NCI-H146 treated with DMSO at 0.1 percent for 48 hours (cell line): ENCODE data around the gene SLC19A1.
"Not testable (repeated sequence)": the region's sequence is repeated elsewhere in the genome, so short reads cannot be mapped to it uniquely, and the experiment has no call there.

Source experiments
- DNase-seq: peaks from one replicate; lab custom pipeline; 2025; ENCODE audit not compliant: unreplicated experiment; lab: John Stamatoyannopoulos, UW

The SLC19A1 gene

DNA sequence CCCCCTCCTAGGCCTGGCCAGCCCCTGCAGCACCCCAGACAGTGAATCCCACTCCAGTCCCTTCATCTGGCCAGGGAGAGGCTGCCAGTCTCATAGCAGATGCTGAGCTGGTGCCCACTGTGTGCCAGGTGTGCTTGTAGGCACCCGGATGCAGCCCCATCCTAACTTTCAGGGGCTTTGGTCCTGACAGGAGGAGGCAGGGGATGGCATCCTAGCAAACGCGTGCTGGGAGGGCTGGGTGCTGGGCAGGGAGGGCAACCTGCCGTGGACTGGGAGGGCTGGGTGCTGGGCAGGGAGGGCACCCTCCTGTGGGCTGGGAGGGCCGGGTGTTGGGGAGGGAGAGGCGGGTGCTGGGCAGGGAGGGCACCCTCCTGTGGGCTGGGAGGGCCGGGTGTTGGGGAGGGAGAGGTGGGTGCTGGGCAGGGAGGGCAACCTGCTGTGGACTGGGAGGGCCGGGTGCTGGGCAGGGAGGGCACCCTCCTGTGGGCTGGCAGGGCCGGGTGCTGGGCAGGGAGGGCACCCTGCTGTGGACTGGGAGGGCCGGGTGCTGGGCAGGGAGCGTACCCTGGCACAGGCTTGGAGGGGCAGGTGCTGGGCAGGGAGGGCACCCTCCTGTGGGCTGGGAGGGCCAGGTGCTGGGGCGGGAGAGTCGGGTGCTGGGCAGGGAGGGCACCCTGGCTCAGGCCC is 35.3 kb downstream of the SLC19A1 start:
- DNase-seq = no peak

DNA sequence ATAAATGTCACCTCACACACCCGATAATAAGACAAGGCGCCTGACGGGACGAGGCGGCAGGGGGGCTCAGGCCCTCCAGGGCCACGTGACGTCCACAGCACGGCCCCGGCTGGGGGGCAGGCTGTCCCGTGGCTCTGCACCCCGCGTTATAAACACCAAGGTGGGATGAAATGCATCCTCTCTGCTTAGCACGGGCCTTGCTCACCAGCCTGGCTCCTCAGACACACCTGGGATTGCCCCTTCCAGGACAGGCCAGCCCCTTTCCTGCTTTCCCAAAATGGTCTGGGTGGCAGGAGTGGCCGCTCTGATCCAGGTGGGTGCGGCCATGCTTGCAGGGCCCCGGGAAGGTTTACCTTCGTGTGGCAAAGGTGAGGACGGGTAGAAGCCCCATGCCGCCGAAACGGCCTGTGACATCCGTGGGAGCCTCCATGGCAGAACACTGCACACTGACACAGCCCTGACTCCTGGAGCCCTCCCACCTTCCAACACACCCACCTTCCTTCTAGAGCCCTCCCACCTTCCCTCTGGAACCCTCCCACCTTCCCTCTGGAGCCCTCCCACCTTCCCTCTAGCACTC is 35.9 kb downstream of the SLC19A1 start:
- DNase-seq = no peak

DNA sequence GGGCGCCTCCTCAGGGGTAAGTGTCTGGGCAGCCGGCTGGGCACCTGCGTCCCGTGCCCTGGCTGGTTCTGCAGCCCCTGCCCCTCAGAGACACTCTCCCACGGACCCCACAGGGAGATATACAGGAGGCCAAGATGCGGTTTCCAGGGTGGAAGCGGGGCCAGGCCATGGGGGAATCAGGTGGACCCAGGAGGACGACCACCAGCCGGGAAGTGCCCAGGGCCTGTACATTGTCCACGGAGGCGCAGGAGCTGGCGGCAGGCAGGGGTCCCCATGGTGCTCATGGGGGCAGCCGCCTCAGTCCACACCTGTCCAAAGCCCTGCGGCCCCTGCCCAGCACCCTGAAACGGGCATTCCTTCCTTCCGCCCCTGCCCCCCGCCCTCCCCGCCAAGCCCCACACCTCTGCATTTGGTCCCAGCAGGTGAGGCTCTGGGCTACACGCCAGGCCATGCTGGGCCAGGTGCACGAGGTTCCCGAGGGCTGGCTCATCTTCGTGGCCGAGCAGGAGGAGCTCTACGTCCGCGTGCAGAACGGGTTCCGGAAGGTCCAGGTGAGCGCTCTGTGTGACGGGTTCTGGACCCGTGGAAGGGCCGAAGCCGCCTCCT is 36.7 kb downstream of the SLC19A1 start:
- DNase-seq = no peak

DNA sequence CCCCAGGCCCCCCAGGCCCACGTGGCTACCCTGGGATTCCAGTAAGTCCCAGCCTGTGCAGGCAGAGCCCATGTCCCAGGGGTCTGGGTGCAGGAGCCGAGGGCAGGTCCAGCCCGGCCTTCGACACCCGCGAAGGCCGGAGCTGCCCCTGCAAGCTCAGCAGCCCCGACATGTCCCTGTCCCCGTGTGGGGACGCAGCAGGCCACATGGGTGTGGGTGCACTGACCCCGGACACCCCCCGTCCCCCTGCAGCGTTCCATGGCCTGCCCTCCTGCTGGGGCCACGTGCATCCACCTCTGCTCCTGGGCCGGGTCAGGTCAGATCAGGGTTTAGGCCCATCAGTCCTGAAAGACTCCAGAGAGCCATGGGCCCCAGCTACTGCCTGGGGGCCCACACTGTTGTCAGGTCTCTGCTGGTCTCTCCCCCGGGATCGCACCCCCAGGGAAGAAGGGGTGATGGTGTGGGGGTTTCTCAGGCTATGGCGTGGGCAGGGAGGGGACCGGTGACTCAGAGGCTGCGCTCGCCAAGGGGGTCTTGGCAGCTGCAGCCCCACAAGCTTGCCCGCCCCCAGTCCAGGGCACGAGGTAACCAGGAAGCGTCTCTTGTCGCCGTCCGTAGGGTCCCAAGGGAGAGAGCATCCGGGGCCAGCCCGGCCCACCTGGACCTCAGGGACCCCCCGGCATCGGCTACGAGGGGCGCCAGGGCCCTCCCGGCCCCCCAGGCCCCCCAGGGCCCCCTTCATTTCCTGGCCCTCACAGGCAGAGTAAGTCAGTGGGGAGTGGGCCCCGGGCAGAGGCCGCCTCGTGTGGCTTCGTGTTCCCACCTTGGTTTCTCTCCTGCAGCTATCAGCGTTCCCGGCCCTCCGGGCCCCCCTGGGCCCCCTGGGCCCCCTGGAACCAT is 37.5 kb downstream of the SLC19A1 start:
- no peak for DNase-seq

DNA sequence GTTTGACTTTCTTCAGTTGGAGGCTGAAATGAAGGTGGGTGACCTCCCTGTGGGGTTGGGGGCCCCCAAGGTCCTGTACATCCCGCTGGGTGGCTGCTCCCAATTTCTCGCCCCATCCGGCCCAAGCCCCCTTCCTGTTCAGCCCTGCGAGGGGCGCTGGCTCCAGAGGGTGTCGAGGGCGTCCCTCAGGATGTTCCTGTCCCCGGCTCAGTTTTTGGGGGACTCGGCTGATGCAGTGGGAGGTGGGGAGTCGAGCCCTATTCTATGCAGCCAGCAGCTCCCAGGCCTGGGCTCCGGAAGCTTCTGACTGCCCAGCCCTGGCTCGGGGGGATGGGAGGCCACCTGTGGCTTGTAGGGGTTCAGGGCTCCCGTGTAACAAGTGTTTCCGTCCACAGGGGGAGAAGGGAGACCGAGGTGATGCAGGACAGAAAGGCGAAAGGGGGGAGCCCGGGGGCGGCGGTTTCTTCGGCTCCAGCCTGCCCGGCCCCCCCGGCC is 38.2 kb downstream of the SLC19A1 start:
- no peak for DNase-seq

DNA sequence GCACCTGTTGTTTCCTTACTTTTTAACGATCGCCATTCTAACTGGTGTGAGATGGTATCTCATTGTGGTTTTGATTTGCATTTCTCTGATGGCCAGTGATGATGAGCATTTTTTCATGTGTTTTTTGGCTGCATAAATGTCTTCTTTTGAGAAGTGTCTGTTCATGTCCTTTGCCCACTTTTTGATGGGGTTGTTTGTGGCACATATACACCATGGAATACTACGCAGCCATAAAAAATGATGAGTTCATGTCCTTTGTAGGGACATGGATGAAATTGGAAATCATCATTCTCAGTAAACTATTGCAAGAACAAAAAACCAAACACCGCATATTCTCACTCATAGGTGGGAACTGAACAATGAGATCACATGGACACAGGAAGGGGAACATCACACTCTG is 39.0 kb downstream of the SLC19A1 start:
- not testable (repeated sequence) for DNase-seq

DNA sequence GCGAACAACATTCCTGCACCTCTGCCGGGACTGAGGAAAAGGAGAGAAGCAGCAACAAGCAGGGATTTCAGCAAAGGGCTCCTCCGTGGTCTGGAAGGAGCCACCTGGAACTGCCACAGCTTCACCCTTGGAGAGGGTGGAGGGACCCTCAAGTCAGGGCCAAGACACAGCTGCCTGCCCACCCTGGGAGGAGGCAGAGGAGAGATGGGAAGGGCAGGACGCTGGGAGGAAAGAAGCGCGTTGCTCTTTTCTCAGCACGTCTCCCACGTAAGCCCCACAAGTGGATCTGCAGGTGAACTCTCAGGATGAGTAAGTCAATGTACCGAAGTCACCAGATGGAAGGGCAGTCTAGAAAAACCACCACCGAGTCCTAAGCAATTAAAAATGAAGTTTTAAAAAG is 39.6 kb downstream of the SLC19A1 start:
- DNase-seq = no peak

DNA sequence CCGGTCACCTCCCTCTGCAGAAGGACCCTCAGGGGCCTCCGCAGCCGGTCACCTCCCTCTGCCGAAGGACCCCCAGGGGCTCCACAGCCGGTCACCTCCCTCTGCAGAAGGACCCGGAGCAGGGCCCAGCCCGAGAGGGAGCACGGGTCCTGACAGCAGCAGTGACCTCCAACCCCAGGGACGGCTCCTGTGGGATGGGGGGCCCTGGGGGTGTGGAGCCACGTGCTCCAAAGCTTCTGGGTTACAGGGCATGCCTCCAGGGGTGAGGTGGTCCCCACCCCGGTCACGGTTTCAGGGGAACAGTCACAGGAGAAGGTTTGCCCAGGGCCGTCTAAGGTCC is 40.3 kb downstream of the SLC19A1 start:
- no peak for DNase-seq

DNA sequence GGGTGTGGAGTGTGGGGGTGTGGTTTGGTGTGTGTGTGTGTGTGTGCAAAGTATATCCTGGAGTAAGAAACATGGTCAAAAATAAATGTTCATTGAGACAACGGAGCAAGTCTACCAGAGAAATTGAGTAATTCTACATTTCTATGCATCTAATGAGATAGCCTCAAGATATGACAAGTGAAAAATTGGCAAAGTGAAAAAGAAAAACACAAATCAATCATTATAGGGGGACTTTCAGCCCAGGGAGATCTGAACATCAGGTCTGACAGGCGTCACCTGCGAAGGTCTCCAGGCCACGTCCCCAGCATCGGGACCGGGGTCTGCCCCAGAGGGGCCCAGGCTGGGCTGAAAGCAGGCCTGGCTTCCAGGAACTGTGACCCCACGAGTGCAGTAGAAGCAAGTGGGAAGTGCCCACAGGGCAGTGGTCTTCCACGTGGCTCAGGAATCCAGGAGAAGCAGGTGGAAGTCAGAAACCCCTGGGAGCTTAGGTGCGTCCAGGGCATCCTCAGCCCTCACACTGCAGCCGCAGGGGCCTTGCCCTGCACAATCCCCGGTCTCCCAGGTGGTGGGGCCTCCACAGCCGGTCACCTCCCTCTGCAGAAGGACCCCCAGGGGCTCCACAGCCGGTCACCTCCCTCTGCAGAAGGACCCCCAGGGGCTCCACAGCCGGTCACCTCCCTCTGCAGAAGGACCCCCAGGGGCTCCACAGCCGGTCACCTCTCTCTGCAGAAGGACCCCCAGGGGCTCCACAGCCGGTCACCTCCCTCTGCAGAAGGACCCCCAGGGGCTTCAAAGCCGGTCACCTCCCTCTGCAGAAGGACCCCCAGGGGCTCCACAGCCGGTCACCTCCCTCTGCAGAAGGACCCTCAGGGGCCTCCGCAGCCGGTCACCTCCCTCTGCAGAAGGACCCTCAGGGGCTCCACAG is 40.9 kb downstream of the SLC19A1 start:
- DNase-seq = not testable (repeated sequence)

DNA sequence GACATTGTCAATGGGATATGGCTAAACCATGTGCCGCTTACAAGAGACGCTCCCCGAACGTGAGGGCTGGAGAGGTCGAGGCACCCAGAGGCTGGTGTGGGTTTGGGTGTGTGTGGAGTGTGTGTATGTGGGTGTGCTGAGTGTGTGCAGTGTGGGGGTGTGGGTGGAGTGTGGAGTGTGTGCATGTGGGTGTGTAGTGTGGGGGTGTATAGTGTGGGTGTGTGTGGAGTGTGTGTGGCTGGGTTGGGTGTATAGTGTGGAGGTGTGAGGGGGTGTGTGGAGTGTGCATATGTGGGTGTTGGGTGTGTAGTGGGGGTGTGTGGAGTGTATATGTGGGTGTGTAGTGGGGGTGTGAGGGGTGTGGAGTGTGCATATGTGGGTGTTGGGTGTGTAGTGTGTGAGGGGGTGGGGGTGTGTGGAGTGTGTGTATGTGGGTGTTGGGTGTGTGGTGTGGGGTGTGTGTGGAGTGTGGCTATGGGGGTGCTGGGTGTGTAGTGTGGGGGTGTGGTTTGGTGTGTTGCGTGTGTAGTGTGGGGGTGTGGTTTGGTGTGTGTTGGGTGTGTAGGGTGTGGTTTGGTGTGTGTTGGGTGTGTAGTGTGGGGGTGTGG is 42.2 kb downstream of the SLC19A1 start:
- no peak for DNase-seq

DNA sequence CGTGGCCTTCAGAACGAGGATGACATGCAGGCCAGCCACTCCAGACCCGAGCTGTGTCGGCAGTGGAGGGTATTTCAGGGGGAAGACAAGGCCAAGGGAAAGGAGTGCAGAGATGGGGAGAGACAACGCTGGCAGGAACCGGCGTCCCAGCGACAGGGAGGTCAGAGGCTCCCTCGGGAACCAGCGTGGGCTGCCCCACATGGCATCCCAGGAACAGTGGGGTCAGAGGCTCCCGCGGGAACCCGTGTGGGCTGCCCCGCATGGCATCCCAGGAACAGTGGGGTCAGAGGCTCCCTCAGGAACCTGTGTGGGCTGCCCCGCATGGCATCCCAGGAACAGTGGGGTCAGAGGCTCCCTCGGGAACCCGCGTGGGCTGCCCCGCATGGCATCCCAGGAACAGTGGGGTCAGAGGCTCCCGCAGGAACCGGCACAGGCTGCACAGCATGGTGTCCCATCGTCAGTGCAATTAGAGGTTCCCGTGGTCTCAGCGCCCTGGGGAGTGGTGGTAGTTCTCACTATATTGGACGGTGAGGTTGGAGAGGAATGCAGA is 43.0 kb downstream of the SLC19A1 start:
- no peak for DNase-seq

DNA sequence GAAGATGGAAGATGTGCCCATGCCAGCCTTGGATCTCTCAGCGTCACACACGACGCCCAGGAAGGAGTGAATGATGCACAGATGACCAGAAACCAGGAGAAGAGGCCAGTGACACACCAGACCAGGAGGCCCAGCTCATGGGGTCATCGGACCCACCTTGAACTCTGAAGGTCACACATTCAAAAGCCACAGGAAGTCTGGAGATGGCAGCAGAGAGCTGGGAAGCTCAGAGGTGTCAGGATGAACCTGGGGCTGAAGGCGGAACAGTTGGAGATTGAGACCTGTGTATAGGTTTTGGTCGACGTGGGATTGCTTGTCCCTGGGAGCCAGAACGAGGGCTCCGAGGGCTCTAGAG is 43.6 kb downstream of the SLC19A1 start:
- DNase-seq = no peak

DNA sequence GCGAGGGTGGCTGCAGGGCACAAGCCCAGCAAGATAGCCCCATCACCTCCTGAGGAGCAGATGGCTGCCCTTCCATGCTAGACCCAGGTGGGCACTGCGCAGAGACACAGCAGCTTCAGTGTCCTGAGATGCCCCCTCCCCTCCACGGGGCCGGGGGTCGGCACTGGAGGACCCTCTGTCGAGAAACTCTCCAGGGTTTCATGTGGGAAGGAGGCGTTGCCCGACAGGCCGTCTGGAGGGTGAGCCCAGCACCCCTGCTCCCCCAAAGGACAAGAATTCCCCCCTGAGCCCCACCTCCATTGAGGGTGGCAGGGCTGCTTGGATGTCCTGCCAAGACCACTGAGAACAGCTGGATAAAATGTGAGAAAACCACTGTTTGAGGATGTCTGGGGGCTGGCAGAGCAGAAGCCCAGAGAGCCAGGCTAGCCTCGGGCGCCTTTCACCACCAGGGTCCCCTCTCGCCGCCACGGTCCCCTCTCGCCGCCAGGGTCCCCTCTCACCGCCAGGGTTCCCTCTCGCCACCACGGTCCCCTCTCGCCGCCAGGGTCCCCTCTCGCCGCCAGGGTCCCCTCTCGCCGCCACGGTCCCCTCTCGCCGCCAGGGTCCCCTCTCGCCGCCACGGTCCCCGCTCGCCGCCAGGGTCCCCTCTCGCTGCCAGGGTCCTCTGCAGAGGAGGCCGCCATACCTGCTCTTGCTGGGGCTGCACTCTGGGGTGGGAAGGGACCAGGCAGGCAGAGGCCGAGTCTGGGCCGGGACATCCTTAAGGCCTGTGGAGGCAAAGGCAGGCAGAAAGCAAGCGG is 44.2 kb downstream of the SLC19A1 start:
- DNase-seq = no peak

DNA sequence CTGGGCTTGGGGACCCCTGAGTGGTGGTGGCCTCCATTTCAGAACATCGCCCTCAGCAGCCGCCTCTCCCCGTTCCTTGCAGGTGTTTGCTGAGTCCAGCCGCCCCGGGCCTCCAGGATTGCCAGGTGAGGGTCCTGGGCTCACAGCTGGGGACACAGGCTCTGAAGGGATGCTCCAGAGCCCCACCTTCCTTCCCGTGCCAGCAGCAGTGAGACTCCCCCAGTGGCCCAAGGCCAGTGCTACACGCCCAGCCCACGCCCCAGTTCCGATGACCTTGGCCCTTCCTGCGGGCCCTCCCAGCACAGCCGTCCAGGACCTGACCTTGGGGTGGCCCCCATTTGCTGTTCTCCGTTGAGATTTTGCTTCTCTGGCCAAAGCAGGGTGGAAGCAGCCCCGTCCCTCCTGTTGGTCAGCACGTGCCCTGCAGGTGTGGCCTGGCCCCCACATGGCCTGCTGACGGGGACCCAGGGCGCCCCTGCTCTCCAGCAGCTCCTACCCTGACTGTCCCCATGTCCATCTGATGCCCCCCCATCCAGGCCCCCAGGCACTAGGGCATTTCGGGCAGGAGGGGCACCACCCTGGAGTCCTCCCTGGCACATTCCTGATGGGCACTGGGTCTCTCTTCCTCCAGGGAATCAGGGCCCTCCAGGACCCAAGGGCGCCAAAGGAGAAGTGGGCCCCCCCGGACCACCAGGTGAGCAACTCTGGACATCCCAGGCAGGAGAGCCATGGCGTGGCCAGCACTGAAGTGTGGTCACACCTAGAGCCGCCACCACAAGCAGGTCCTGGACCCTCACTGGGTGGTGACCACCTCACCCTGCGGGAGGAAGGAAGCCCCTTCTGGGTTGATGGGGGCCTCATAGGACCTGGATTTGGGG is 45.0 kb downstream of the SLC19A1 start:
- DNase-seq = no peak

DNA sequence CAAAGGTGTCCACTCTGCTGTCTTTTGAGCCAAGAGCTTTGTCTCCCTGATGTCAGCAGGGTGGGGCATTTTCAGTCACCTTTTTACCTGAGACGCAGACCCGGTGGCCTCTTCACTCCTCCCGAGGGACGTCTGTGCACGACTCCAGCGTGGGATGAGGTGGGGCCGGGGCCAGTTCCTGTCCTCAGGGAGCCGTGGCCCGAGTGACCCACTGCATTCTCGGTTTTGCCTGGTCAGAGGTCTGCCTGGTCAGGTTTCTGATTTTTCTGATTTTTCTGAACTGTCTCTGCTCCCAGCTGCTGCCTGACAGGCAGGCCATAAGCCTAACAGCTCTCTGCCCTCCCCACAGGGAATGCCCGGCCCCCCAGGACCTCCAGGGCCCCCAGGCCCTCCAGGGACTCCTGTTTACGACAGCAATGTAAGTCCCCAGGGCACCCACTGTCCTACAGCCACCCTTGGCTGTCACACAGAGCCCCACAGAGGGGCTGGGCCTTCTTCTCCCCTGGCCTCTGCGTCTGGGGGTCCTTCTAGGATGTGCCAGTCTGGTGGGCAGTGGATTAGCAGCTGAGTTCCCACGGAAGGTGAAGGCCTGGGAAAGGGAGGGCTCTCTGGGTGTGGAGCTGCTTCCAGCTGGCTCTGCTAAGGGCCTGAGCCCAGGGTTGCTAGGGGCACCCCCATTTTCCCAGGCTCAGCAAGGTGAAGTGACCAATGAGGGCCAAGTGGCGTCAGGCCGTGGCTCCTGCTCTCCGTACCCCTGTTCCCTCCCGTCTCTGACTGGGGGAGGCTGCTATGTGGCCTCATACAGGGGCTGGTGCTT is 45.9 kb downstream of the SLC19A1 start:
- no peak for DNase-seq

DNA sequence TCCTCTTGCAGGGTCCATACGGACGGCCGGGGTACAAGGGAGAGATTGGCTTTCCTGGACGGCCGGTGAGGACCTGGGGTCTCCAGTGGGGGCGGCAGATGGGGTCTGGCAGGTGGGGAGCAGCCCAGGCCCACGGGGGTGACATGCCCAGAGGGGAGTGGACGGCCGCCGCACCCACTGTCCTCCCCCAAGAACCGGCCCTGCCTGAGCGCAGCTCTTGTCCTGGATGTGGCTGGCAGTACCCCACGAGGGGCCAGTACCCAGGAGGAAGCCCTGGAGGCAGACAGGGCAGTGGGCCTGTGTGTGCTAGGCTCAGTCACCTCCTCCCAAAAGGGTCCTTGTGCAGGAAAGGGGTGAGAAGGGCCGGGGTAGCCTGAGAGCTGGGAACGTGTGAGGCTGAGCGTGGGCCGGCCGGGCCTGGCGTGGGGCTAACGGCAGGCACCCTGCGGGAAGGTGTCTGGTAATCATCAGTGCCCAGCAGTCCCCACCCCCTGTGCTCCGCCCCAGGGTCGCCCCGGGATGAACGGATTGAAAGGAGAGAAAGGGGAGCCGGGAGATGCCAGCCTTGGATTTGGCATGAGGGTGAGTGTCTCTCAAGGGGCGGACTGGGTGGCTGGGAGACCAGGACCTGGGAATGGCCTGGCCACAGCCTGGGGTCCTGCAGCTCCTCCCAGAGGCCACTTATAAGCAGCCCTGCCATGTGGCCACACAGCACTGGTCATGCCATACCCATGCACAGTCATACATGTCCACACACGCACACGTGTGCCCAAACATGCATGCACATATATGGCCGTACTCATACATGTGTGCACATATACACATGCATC is 47.2 kb downstream of the SLC19A1 start:
- no peak for DNase-seq
